HFFc6 (cell line): ENCODE data around the gene SNCB. TPM values are rescaled to one million over a fixed set of nuclear protein-coding genes. Genes with fewer than 3 reads are reported as not detected.

ENCODE experiments used
- DNase-seq: peaks from one replicate; pipeline ENCODE4 v3.0.0-alpha.2; 2018
- H3K27ac Mint-ChIP-seq: 2 replicates; pipeline ENCODE4 v1.8.0; 2020; ENCODE audit warnings: mild to moderate bottlenecking, mixed read lengths
- H3K27me3 Mint-ChIP-seq: 2 replicates; pipeline ENCODE4 v1.8.0; 2021; ENCODE audit warnings: mild to moderate bottlenecking, moderate library complexity, mixed read lengths; ENCODE audit not compliant: insufficient read depth
- H3K36me3 Mint-ChIP-seq: 2 replicates; pipeline ENCODE4 v1.8.0; 2021; ENCODE audit warnings: low read depth, mixed read lengths
- H3K4me1 Mint-ChIP-seq: 2 replicates; pipeline ENCODE4 v1.8.0; 2020; ENCODE audit warnings: low read depth, mixed read lengths
- H3K4me3 Mint-ChIP-seq: 2 replicates; pipeline ENCODE4 v1.8.0; 2020; ENCODE audit warnings: mild to moderate bottlenecking, moderate library complexity, mixed read lengths
- H3K9me3 Mint-ChIP-seq: 2 replicates; pipeline ENCODE4 v1.8.0; 2020; ENCODE audit warnings: mild to moderate bottlenecking, mixed read lengths
- CTCF ChIP-seq: fragments of 200-600 bp; sonication (generic); IDR thresholded peaks from 2 replicates; pipeline ENCODE4 v1.5.0; 2021; ENCODE audit warnings: antibody characterized with exemption, mild to moderate bottlenecking
- total RNA-seq, 6 experiments: library from RNA; stranded (reverse); fragmentation: NEBNext Ultra II Directional; extraction: Animal tissue kit (Norgen Biotek cat#: 25700); gene quantifications; 2 replicates in 1 of 6; 3 replicates in 5 of 6; pipeline ENCODE4 v1.2.3, GENCODE V29; 2021

The SNCB gene
- total RNA-seq, 6 experiments from 2014 or later = not detected

GRCh38 chr5:176659512-176659839 is 29.1 kb upstream of the SNCB start:
- H3K27ac Mint-ChIP-seq = no peak overlapping the region
- H3K27me3 Mint-ChIP-seq = peaks cover 22% of the 10 kb centered on the region
- no peaks in the 10 kb centered on the region; the same call in 1 of the 2 replicates for H3K36me3 Mint-ChIP-seq

GRCh38 chr5:176658817-176659511 is 28.6 kb upstream of the SNCB start:
- no peak for TF ChIP-seq CTCF
- DNase-seq = no peak
- Mint-ChIP-seq H3K9me3 (no peaks in the 10 kb centered on the region), H3K36me3 (no peaks in the 10 kb centered on the region; the same call in 1 of the 2 replicates), H3K27me3 (peaks cover 17% of the 10 kb centered on the region), H3K4me1 (peaks cover 5% of the 10 kb centered on the region; the same call in 1 of the 2 replicates), H3K27ac (no peak overlapping the region), H3K4me3 (no peak overlapping the region)

More at GRCh38 chr5:176659512-176659839, 29.1 kb upstream of the SNCB start:
- H3K9me3 Mint-ChIP-seq = no peaks in the 10 kb centered on the region
- H3K4me3 Mint-ChIP-seq = no peak overlapping the region
- H3K4me1 Mint-ChIP-seq = peaks cover 5% of the 10 kb centered on the region; the same call in 1 of the 2 replicates
- DNase-seq = no peak
- TF ChIP-seq CTCF = no peak

- H3K4me1 Mint-ChIP-seq = peaks cover 12% of the 10 kb centered on the region
These were observed 27.8 kb upstream of the SNCB start for GRCh38 chr5:176658007-176658599.

GRCh38 chr5:176656467-176656990 is 26.2 kb upstream of the SNCB start:
- TF ChIP-seq CTCF = no peak
- no peak overlapping the region for H3K27ac Mint-ChIP-seq
- no peaks in the 10 kb centered on the region for H3K27me3 Mint-ChIP-seq
- no peak overlapping the region for H3K4me3 Mint-ChIP-seq
- peaks cover 5% of the 10 kb centered on the region; the same call in 1 of the 2 replicates for H3K36me3 Mint-ChIP-seq
- H3K4me1 Mint-ChIP-seq = peaks cover 14% of the 10 kb centered on the region
- no peak for DNase-seq
- H3K9me3 Mint-ChIP-seq = no peaks in the 10 kb centered on the region

More at GRCh38 chr5:176658007-176658599, 27.8 kb upstream of the SNCB start:
- H3K27ac Mint-ChIP-seq = no peak overlapping the region
- DNase-seq = peak; percentile 37
- peaks cover 5% of the 10 kb centered on the region; the same call in 1 of the 2 replicates for H3K36me3 Mint-ChIP-seq
- peaks cover 8% of the 10 kb centered on the region; the same call in 1 of the 2 replicates for H3K27me3 Mint-ChIP-seq
- no peaks in the 10 kb centered on the region for H3K9me3 Mint-ChIP-seq
- peak; percentile 83 for TF ChIP-seq CTCF
- H3K4me3 Mint-ChIP-seq = no peak overlapping the region

GRCh38 chr5:176654856-176655255 is 24.5 kb upstream of the SNCB start:
- no peaks in the 10 kb centered on the region for H3K9me3 Mint-ChIP-seq
- peaks cover 5% of the 10 kb centered on the region; the same call in 1 of the 2 replicates for H3K36me3 Mint-ChIP-seq
- no peaks in the 10 kb centered on the region for H3K27me3 Mint-ChIP-seq
- no peak overlapping the region for H3K4me3 Mint-ChIP-seq
- H3K27ac Mint-ChIP-seq = no peak overlapping the region
- H3K4me1 Mint-ChIP-seq = peaks cover 14% of the 10 kb centered on the region
- no peak for TF ChIP-seq CTCF
- no peak for DNase-seq
